OCI-LY7 (cell line): ENCODE measurements around the gene MAPK14. TPM values are rescaled to one million over a fixed set of nuclear protein-coding genes. Genes with fewer than 3 reads are reported as not detected.

Experiments used
- BruUV-seq: library from RNA; stranded (reverse); fragments of 400-500 nt; replicated peaks from 2 replicates; lab custom pipeline; 2021; lab: Mats Ljungman, UMichigan
- CTCF ChIA-PET: fragments of 300-600 bp; sonication (Branson Sonifier 250); formaldehyde crosslinking; loops from one replicate; lab custom pipeline; 2022; ENCODE audit warnings: antibody characterized with exemption; ENCODE audit not compliant: unreplicated experiment; lab: Charles Lee
- POLR2A ChIA-PET: fragments of 300-600 bp; sonication (Branson Sonifier 250); formaldehyde crosslinking; loops from one replicate; lab custom pipeline; 2022; ENCODE audit warnings: antibody characterized with exemption; lab: Charles Lee
- DNase-seq: peaks from one replicate; pipeline ENCODE4 v3.0.0-alpha.2; 2015; ENCODE audit warnings: low spot score
- H2AFZ ChIP-seq: fragments of 200-600 bp; sonication (generic), shearing (Covaris generic); 2 replicates; pipeline ENCODE4 v1.6.1; 2014; ENCODE audit warnings: mild to moderate bottlenecking, antibody characterized with exemption, low read length, moderate library complexity
- H3K27ac ChIP-seq: fragments of 200-600 bp; sonication (generic); 2 replicates; pipeline ENCODE4 v1.5.1; 2014; ENCODE audit warnings: mixed run types, low read depth, mild to moderate bottlenecking, moderate library complexity, low read length, inconsistent platforms; ENCODE audit not compliant: poor library complexity, severe bottlenecking
- H3K36me3 ChIP-seq: fragments of 200-600 bp; sonication (generic); 2 replicates; pipeline ENCODE4 v1.6.1; 2014; ENCODE audit warnings: mild to moderate bottlenecking, antibody characterized with exemption, low read length, moderate library complexity, mixed read lengths; ENCODE audit not compliant: insufficient read depth
- H3K4me1 ChIP-seq: fragments of 200-600 bp; sonication (generic); 2 replicates; pipeline ENCODE4 v1.5.1; 2014; ENCODE audit warnings: mild to moderate bottlenecking, low read length; ENCODE audit not compliant: insufficient read depth, poor library complexity, severe bottlenecking
- H3K4me2 ChIP-seq: fragments of 200-600 bp; sonication (generic); 2 replicates; pipeline ENCODE4 v1.6.1; 2014; ENCODE audit warnings: mild to moderate bottlenecking, low read length
- H3K4me3 ChIP-seq: fragments of 200-600 bp; sonication (generic); 2 replicates; pipeline ENCODE4 v1.5.1; 2014; ENCODE audit warnings: mild to moderate bottlenecking, low read depth, low read length; ENCODE audit not compliant: poor library complexity, severe bottlenecking
- H3K79me2 ChIP-seq: fragments of 200-600 bp; sonication (generic); 2 replicates; pipeline ENCODE4 v1.6.1; 2016; ENCODE audit warnings: low read depth, mild to moderate bottlenecking, low read length, moderate library complexity, mixed read lengths; ENCODE audit not compliant: insufficient read depth
- H3K9me2 ChIP-seq: fragments of 200-600 bp; sonication (generic); 2 replicates; pipeline ENCODE4 v1.6.1; 2016; ENCODE audit warnings: mild to moderate bottlenecking, low read length, mixed read lengths; ENCODE audit not compliant: insufficient read depth
- H3K9me3 ChIP-seq: fragments of 200-600 bp; sonication (generic); 2 replicates; pipeline ENCODE4 v1.6.1; 2014; ENCODE audit warnings: mild to moderate bottlenecking, mixed run types, low read length, mixed read lengths
- H4K20me1 ChIP-seq: fragments of 200-600 bp; sonication (generic); 2 replicates; pipeline ENCODE4 v1.6.1; 2014; ENCODE audit warnings: mild to moderate bottlenecking, antibody characterized with exemption, low read length, moderate library complexity, mixed read lengths; ENCODE audit not compliant: insufficient read depth
- EZH2phosphoT487 ChIP-seq: fragments of 200-600 bp; sonication (generic); IDR thresholded peaks from 2 replicates; pipeline ENCODE4 v1.6.1; 2018; ENCODE audit warnings: low read depth, borderline replicate concordance, mild to moderate bottlenecking, mixed run types, antibody characterized with exemption, low read length, moderate library complexity, mixed read lengths
- intact Hi-C: fragments of 100-400 bp; cut with micrococcal nuclease; formaldehyde crosslinking; loops from one replicate; pipeline ENCODE4 v1.10.0; 2022; ENCODE audit not compliant: unreplicated experiment
- total RNA-seq, 2 experiments: library from RNA; depleted of rRNA in 1 of 2; stranded (reverse); fragments of >200 nt in 1 of 2; shearing (Covaris generic) in 1 of 2; gene quantifications; 2 replicates each; pipeline ENCODE4 v1.2.3, GENCODE V29; 2014 to 2022
- TF ChIP-seq, protein P1 (sequence below): fragments of 200-600 bp; sonication (generic); conservative IDR thresholded peaks from 2 replicates; pipeline ENCODE4 v1.5.1; 2014; ENCODE audit warnings: mild to moderate bottlenecking, antibody characterized with exemption, low read length, moderate library complexity, mixed read lengths

The MAPK14 gene
- total RNA-seq, 2 experiments from 2014 or later: 38.7 to 43.1 TPM

DNA sequence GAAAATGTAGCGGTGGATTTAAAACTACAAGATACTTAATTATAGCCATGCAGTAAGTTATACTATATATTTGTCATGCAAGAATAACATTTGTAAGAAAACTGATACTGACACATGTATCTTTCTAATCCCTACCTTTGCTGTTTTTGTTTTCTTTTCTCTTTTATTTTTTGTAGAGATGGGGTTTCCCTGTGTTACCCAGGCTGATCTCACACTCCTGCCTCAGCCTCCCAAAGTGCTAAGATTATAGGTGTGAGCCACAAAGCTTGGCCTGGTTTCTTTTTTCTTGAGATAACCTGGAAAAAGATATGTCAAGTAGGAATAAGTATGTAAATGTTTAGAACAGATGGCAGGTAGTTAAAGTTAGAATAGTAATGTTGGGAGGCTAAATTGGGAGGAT lies 44.1 kb downstream of the MAPK14 start:
- H3K79me2 ChIP-seq: peaks cover 12% of the 10 kb centered on the region; the same call in 1 of the 2 replicates
- ChIA-PET POLR2A (no interaction called here), CTCF (no interaction called here)
- H4K20me1 ChIP-seq: peaks cover 10% of the 10 kb centered on the region; the same call in 1 of the 2 replicates
- no peak overlapping the region for H3K4me3 ChIP-seq
- no peak overlapping the region for H3K27ac ChIP-seq
- no peaks in the 10 kb centered on the region for H3K4me1 ChIP-seq
- no TSS peak for BruUV-seq
- no peaks in the 10 kb centered on the region for H3K9me2 ChIP-seq
- H2AFZ ChIP-seq: no peak overlapping the region
- intact Hi-C loops: no loop called here
- H3K36me3 ChIP-seq: peaks cover 27% of the 10 kb centered on the region
- H3K4me2 ChIP-seq: no peak overlapping the region
- DNase-seq: no peak
- no peaks in the 10 kb centered on the region for H3K9me3 ChIP-seq
- TF ChIP-seq EZH2phosphoT487: no peak
- TF ChIP-seq, protein P1, sequence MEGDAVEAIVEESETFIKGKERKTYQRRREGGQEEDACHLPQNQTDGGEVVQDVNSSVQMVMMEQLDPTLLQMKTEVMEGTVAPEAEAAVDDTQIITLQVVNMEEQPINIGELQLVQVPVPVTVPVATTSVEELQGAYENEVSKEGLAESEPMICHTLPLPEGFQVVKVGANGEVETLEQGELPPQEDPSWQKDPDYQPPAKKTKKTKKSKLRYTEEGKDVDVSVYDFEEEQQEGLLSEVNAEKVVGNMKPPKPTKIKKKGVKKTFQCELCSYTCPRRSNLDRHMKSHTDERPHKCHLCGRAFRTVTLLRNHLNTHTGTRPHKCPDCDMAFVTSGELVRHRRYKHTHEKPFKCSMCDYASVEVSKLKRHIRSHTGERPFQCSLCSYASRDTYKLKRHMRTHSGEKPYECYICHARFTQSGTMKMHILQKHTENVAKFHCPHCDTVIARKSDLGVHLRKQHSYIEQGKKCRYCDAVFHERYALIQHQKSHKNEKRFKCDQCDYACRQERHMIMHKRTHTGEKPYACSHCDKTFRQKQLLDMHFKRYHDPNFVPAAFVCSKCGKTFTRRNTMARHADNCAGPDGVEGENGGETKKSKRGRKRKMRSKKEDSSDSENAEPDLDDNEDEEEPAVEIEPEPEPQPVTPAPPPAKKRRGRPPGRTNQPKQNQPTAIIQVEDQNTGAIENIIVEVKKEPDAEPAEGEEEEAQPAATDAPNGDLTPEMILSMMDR: no peak

- POLR2A ChIA-PET: no interaction called here
- BruUV-seq: no TSS peak
Observed at GRCh38 chr6:36072681-36073080, 45.1 kb downstream of the MAPK14 start.

DNA sequence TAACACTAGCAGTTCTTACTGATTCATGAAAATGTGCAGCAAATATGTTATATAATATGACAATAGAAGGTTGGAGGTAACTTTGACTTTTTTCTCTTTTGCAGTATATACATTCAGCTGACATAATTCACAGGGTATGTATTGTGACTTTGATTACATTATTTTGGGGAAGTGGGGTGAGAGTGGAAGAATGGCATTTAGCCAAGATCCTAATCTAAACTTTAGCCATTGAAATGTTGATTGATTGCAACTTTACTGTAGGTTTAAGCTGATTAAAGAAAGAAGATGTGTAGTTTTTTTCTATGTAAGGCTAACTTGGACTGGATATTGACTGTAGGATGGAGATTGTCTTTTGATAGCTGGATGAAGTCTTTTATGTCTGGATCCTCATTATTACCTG lies 46.0 kb downstream of the MAPK14 start:
- no TSS peak for BruUV-seq
- Histone ChIP-seq H3K4me2 (no peak overlapping the region), H3K27ac (no peak overlapping the region), H3K4me1 (no peaks in the 10 kb centered on the region), H3K4me3 (no peak overlapping the region), H3K79me2 (peaks cover 12% of the 10 kb centered on the region; the same call in 1 of the 2 replicates), H3K36me3 (peaks cover 45% of the 10 kb centered on the region), H3K9me2 (no peaks in the 10 kb centered on the region), H3K9me3 (no peaks in the 10 kb centered on the region), H4K20me1 (peaks cover 10% of the 10 kb centered on the region; the same call in 1 of the 2 replicates), H2AFZ (no peak overlapping the region)
- TF ChIP-seq, protein P1: peak; percentile 31; the same call in 1 of the 2 replicates
- no peak for TF ChIP-seq EZH2phosphoT487
- intact Hi-C loops: no loop called here
- no peak for DNase-seq
- ChIA-PET CTCF (no interaction called here), POLR2A (interaction anchor here (1.0 kb wide), 1 partner anchor 304 kb away, joined by 3 read pairs; no protein-coding TSS in a partner anchor)

More at GRCh38 chr6:36072681-36073080, 45.1 kb downstream of the MAPK14 start:
- no peak for DNase-seq
- CTCF ChIA-PET: no interaction called here
- intact Hi-C loops: no loop called here
- Histone ChIP-seq H3K9me2 (no peaks in the 10 kb centered on the region), H3K4me2 (no peak overlapping the region), H3K27ac (no peak overlapping the region), H4K20me1 (peaks cover 10% of the 10 kb centered on the region; the same call in 1 of the 2 replicates), H3K79me2 (peaks cover 12% of the 10 kb centered on the region; the same call in 1 of the 2 replicates), H3K36me3 (peaks cover 36% of the 10 kb centered on the region), H2AFZ (no peak overlapping the region), H3K9me3 (no peaks in the 10 kb centered on the region), H3K4me1 (no peaks in the 10 kb centered on the region), H3K4me3 (no peak overlapping the region)
- TF ChIP-seq, protein P1: no peak
- TF ChIP-seq EZH2phosphoT487: no peak
